ENCODE measurements around the gene NRG2.

NRG2 gene

DNA sequence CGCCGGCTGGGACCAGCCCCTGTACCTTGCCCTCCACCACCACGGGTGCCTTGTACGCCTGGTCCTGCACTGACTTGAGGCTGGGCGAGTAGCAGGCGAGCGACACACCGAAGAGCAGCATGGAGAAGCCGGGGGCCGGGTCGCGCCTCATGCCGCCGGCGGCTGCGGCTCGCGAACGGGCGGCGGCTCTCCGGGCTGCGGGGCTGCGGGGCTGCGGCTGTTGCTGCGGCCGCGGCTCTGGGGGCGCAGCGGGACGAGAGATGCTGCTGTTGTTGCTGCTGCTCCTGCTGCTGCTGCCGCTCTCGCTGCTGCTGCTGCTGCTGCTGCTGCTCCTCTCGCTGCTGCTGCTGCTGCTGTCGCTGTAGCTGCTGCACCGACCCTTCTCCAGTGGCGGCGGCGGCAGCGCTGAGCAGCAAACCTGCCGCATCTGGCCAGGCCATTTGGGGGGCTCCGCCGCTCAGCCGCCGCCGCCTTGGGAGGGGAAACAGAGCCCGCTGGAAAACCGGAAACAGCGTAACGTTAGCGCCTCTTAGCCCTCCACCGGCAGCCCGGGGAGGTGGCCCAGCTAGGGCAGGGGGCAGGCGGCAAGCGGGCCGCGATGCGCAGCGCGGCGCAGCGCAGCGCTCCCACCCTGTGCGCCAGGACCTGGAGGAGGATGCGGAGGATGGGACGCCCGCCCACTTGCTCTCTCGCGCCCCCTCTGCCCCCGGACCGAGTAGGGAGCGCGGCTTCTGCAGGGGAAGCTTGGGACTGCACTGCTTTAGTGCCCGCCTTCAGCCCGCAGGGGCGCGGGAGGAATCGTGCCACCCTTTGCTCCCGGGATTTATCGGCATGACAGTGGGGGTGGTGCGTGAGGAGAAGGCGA is at the start of gene NRG2:
NRG2 (minus strand) TSS at position 657 of the 865 bp plus-strand sequence.
- Mint-ChIP-seq H3K27me3 (peaks cover 74% of the 10 kb centered on the region), H3K36me3 (no peaks in the 10 kb centered on the region)
- peak; percentile 75 for ATAC-seq

DNA sequence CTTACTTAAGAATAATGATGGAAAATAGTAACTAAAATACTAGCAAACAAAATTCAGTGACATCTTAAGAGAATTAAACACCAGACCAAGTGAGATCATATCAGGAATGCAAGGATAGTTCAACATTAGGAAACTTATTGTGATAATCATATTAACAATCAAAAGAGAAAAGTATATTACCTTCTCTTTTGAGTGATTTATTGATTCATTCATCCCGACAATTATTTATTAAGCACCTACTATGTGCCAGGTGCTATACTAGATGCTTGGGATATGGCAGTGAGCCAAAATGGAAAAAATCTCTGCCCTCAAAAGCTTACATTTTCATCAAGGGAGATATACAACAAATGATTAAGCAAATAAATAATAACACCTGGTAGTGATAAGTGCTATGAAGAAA is 47.2 kb upstream of the NRG2 start:
- H3K27me3 Mint-ChIP-seq: peaks cover 22% of the 10 kb centered on the region
- peaks cover 14% of the 10 kb centered on the region for H3K36me3 Mint-ChIP-seq
- no peak overlapping the region for H3K27ac Mint-ChIP-seq
- H3K4me3 Mint-ChIP-seq: no peak overlapping the region
- peaks cover 17% of the 10 kb centered on the region for H3K9me3 Mint-ChIP-seq
- ATAC-seq: no peak
- H3K4me1 Mint-ChIP-seq: no peaks in the 10 kb centered on the region

More for the DNA sequence above, at the start of gene NRG2:
- no peaks in the 10 kb centered on the region for H3K9me3 Mint-ChIP-seq
- peaks cover 44% of the 10 kb centered on the region for H3K4me1 Mint-ChIP-seq
- peak within 1 kb of the TSS; percentile 77 for H3K4me3 Mint-ChIP-seq
- no peak within 1 kb of the TSS for H3K27ac Mint-ChIP-seq

DNA sequence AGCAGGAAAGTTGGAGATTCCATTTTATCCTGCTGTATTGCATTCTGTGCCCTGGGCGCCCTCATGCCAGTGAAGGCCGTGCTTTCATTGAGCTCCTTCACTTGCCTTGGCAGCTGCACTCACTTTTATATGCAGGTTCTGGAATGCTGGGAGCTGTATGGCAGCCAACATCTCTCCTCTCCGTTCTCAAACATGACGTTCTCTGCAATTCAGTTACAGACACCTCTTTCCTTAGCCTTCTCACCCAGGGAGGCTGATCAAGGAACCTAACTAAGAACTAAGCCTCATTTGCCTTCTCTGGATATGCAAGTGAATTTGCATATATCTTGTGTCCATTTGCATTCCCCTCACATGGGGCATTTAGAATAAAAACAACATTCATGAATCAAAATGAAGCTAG is 41.4 kb upstream of the NRG2 start:
- no peak overlapping the region for H3K4me3 Mint-ChIP-seq
- H3K27ac Mint-ChIP-seq: no peak overlapping the region
- H3K36me3 Mint-ChIP-seq: peaks cover 6% of the 10 kb centered on the region
- peaks cover 5% of the 10 kb centered on the region for H3K9me3 Mint-ChIP-seq
- peaks cover 9% of the 10 kb centered on the region for H3K27me3 Mint-ChIP-seq
- ATAC-seq: no peak
- no peaks in the 10 kb centered on the region for H3K4me1 Mint-ChIP-seq

DNA sequence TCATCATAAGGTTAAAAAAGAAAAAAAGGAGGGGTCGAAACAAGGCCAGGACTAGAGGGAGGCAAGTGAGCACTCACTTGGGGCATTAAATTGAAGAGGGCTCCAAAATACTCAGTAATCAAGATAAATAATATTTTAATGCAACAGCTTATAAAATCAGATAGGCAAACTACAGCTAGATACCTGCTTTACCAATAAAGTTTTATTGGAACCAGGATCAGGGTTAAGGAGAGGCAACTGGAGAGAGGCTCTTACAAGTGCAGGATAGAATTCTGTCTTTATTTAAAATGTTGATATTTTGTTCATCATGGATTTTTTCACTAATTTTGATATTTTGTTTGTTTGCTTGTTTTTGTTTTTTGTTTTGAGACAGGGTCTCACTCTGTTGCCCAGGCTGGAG is 40.6 kb upstream of the NRG2 start:
- Mint-ChIP-seq H3K27ac (no peak overlapping the region), H3K36me3 (no peaks in the 10 kb centered on the region), H3K27me3 (peaks cover 9% of the 10 kb centered on the region), H3K4me3 (no peak overlapping the region), H3K4me1 (no peaks in the 10 kb centered on the region), H3K9me3 (no peaks in the 10 kb centered on the region)
- no peak for ATAC-seq

DNA sequence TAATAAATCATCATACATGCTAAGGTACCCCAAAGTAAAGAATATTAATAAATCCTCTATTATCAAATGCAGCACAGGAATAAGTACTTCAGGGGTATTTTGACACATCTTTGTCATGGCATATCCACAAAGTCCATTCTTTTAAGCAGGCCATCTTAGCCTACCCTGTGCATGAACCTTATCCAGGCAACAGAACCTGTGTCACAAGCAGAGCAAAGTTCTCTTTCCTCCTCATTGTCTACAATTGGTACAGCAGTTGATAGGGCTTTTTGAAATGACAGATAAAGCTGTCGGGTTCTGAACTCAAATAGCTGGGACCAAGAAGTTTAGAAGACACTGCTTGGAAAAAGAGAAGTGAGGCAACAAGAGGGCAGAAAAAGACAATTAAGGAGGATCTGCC is 40.0 kb upstream of the NRG2 start:
- H3K27ac Mint-ChIP-seq: no peak overlapping the region
- H3K27me3 Mint-ChIP-seq: peaks cover 9% of the 10 kb centered on the region
- H3K36me3 Mint-ChIP-seq: no peaks in the 10 kb centered on the region

DNA sequence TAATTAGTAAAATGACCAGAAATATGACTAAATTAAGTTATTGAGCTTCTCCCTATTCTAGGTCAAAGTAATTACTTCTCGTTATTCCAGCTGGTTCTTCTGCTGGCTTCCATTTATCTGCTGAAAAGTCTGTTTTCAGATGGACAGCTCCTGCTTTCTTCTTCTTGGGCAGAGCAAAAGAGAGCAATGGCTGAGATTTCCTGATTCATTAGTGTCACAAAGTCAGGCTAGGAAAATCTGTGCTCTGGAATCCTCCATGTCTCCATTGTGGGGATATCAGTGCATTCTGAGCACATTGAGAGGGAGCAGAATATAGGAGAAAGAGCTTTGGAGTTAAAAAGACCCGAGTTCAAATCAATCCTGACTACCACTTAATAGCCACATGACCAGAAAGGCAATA is 33.7 kb upstream of the NRG2 start:
- H3K27ac Mint-ChIP-seq: no peak overlapping the region
- H3K36me3 Mint-ChIP-seq: no peaks in the 10 kb centered on the region
- no peaks in the 10 kb centered on the region for H3K4me1 Mint-ChIP-seq
- H3K4me3 Mint-ChIP-seq: no peak overlapping the region
- peaks cover 22% of the 10 kb centered on the region for H3K27me3 Mint-ChIP-seq
- no peak for ATAC-seq
- no peaks in the 10 kb centered on the region for H3K9me3 Mint-ChIP-seq

More for the DNA sequence above, 40.0 kb upstream of the NRG2 start:
- ATAC-seq: no peak
- Mint-ChIP-seq H3K4me3 (no peak overlapping the region), H3K9me3 (no peaks in the 10 kb centered on the region), H3K4me1 (no peaks in the 10 kb centered on the region)

DNA sequence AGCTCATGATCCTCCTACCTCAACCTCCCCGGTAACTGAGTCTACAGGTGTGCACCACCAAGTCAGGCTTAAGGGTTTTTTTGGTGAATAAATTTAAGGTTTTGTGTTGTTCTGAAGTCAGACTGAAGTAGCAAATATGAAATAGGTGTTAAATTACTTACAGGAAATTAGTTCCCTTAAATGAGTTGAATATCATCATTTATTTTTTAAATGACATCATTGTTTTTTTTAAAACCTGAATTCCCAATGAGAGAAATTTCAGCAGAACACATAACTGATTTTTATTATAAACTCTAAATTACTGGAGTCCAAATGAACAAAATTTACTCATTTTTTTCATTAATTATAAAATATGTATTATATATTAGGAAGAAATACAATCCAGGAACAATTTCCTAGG is 33.0 kb upstream of the NRG2 start:
- Mint-ChIP-seq H3K27ac (no peak overlapping the region), H3K36me3 (no peaks in the 10 kb centered on the region), H3K27me3 (peaks cover 22% of the 10 kb centered on the region), H3K4me1 (no peaks in the 10 kb centered on the region), H3K9me3 (no peaks in the 10 kb centered on the region), H3K4me3 (no peak overlapping the region)
- no peak for ATAC-seq

DNA sequence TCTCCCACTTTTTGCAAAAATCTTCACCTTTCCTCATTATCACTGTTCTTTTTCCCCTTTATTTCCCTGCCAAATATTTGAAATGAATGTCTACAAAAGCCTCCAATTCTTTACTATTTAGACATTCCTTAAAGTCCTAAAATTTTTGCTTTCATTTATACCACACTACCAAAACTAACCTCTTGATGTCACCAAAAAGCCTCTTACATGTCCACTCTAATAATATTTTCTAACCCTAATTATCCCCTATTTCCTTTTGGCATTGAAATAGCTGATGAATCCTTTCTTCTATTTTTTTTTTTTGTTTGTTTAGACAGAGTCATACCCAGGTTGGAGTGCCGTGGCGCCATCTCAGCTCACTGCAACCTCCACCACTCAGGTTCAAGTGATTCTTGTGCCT is 32.3 kb upstream of the NRG2 start:
- H3K4me3 Mint-ChIP-seq: no peak overlapping the region
- H3K27me3 Mint-ChIP-seq: peaks cover 22% of the 10 kb centered on the region
- ATAC-seq: no peak
- H3K27ac Mint-ChIP-seq: no peak overlapping the region
- no peaks in the 10 kb centered on the region for H3K36me3 Mint-ChIP-seq
- H3K4me1 Mint-ChIP-seq: no peaks in the 10 kb centered on the region
- no peaks in the 10 kb centered on the region for H3K9me3 Mint-ChIP-seq

DNA sequence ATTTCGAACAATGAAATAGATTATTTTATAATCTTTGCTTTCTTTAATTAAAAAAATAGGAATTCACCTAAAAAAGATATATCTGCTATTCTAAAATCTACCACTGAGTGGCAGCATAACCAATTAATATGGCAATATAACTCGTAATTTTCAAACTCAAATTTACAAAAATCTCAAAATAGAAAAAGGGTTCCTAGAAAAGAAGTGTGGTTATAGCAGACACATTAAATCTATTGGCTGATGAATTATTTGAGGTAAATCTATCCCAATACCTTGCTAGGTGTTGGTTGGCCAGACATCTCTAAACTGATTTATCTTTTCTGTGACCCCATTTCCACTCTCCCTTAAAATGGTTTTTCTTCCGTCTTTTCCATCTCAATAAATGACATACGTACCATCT is 30.2 kb upstream of the NRG2 start:
- H3K27me3 Mint-ChIP-seq: peaks cover 23% of the 10 kb centered on the region
- no peak overlapping the region for H3K27ac Mint-ChIP-seq
- H3K4me1 Mint-ChIP-seq: no peaks in the 10 kb centered on the region
- no peaks in the 10 kb centered on the region for H3K9me3 Mint-ChIP-seq
- no peak overlapping the region for H3K4me3 Mint-ChIP-seq
- ATAC-seq: no peak
- no peaks in the 10 kb centered on the region for H3K36me3 Mint-ChIP-seq

DNA sequence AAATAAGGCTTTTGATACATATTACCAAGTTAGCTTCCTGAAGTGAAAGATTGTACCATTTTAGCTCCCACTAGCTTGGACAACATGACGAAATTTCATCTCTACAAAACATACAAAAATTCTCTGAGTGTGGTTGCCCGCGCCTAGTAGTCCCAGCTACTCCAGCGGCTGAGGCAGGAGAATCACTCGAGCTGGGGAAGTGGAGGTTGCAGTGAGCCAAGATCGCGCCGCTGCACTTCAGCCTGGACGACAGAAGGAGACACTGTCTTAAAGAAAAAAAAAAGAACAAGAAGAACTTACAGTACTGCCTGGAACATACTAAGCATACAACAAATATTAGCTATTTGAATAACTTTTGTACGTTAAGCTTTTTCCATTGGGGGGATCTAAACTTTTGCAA is 29.7 kb upstream of the NRG2 start:
- no peak overlapping the region for H3K4me3 Mint-ChIP-seq

DNA sequence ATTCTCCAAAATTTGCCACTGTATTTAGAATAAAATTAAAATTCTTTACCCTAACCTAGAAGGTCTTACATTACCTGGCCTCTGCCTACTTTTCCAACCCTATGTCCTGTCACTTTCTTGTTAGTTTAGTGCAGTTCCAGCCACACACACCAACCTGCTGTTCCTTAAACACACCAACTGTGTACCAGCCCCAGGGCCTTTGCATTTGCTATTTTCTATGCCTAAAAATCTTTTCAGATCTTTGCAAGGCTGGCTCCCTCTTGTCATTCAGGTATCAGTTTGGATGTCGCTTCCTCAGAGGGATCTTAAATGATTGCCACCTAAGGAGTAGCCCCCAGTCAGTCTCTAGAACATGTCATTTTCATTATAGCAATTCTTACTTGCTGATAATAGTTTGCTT is 17.7 kb upstream of the NRG2 start:
- no peak overlapping the region for H3K4me3 Mint-ChIP-seq
- H3K9me3 Mint-ChIP-seq: no peaks in the 10 kb centered on the region
- H3K36me3 Mint-ChIP-seq: no peaks in the 10 kb centered on the region
- ATAC-seq: no peak
- H3K4me1 Mint-ChIP-seq: no peaks in the 10 kb centered on the region
- H3K27ac Mint-ChIP-seq: no peak overlapping the region
- peaks cover 16% of the 10 kb centered on the region for H3K27me3 Mint-ChIP-seq

More for the DNA sequence above, 29.7 kb upstream of the NRG2 start:
- Mint-ChIP-seq H3K36me3 (no peaks in the 10 kb centered on the region), H3K4me1 (no peaks in the 10 kb centered on the region), H3K27ac (no peak overlapping the region), H3K9me3 (no peaks in the 10 kb centered on the region), H3K27me3 (peaks cover 28% of the 10 kb centered on the region)
- ATAC-seq: no peak

DNA sequence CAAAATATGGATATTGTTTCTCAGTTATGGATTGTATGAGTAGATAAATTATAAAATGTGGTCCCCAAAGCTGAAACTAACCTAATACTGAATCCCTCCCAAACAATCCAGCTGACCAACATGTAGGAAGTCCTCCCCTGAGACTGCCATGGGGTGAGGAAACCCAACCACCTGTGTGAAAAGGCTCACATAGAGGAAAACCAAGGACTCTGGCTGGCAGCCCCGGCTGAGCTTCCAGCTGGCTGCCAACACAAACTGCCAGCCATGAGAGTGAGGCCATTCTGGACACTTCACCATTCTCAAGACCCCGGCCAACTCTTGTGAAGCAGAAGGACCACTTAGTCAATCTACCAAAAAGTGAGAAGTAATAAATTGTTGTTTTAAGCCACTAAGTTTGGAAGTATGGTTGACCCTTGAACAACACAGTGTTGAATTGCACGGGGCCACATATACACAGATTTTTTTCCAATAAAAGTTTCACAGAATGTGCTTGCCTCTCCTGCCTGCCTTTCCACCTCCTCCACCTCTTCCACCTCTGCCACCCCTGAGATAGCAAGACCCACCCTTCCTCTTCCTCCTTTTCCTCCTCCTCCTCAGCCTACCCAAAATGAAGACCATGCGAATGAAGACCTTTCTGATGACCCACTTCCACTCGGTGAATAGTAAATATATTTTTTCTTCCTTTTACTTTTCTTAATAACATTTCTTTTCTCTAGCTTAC is 15.3 kb upstream of the NRG2 start:
- no peaks in the 10 kb centered on the region for H3K4me1 Mint-ChIP-seq
- peaks cover 15% of the 10 kb centered on the region for H3K27me3 Mint-ChIP-seq
- no peaks in the 10 kb centered on the region for H3K9me3 Mint-ChIP-seq
- no peak overlapping the region for H3K27ac Mint-ChIP-seq
- no peak for ATAC-seq
- no peaks in the 10 kb centered on the region for H3K36me3 Mint-ChIP-seq
- H3K4me3 Mint-ChIP-seq: no peak overlapping the region

DNA sequence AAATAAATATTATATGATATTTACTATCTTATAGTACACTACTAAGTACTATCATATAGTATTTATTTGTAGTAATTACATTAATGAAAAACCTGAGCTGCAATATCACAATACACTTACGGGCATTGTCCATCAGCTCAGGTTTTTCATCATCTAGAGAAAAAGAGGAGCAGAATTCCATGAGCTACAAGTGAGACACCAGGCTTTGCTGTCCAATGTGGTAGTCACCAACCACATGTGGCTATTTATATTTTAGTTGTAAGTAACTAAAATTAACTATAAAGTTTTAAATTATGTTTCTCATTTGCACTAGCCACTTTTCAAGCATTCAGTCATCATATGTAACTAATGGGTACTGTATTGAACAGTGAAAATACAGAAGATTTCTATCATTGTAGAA is 13.8 kb upstream of the NRG2 start:
- H3K4me3 Mint-ChIP-seq: no peak overlapping the region

DNA sequence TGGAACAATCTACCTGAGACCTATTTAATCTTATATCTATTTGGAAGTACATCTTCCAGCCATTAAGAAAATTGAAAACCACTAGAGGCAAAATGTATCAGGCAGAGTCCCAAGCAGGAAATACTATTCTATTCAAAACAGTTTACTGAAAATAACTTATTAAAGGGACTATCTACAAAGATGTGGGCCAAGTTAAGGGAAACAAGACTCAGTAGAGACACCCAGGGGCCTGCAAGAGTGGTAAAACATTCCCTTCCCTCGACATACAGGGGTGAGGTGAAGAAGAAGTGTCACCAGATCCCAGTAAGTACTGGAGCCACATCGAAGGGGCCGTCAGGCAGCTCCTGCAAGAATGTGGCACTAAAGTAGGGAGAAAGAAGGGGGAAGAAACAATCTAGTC is 12.1 kb upstream of the NRG2 start:
- no peak overlapping the region for H3K27ac Mint-ChIP-seq

More for the DNA sequence above, 13.8 kb upstream of the NRG2 start:
- Mint-ChIP-seq H3K27ac (no peak overlapping the region), H3K36me3 (no peaks in the 10 kb centered on the region), H3K9me3 (no peaks in the 10 kb centered on the region), H3K4me1 (no peaks in the 10 kb centered on the region), H3K27me3 (peaks cover 8% of the 10 kb centered on the region)
- ATAC-seq: no peak

DNA sequence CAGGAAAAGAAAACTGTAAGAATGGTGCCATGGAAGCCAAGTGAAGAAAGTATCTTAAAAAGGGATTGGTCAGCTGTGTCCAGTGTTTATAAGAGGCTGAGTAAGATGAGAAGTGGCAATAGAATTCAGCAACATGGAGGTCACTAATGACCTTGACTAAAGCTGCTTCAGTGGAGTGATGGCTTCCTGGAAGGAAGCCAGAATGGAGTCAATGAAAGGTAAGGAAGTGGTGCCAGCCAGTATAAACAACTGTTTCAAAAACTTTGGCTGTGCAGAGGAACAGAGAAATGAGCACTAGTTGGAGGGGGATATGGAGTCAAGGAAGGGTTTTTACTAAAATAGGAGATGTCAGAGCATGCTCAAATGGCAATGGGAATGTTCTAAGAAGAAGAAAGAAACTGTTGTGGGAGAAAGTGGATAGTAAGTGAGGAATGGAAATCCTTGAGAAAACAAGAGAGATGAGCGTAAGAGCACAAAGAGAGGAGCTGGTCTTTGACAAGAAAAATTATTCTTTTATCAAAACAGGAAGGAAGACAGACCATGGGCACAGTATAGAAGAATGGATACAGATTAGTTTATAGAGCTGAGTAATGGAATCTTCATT is 11.1 kb upstream of the NRG2 start:
- H3K4me3 Mint-ChIP-seq: no peak overlapping the region
- no peaks in the 10 kb centered on the region for H3K36me3 Mint-ChIP-seq
- no peak overlapping the region for H3K27ac Mint-ChIP-seq
- H3K4me1 Mint-ChIP-seq: no peaks in the 10 kb centered on the region
- H3K9me3 Mint-ChIP-seq: no peaks in the 10 kb centered on the region
- no peak for ATAC-seq
- H3K27me3 Mint-ChIP-seq: peaks cover 8% of the 10 kb centered on the region

More for the DNA sequence above, 12.1 kb upstream of the NRG2 start:
- no peak for ATAC-seq
- Mint-ChIP-seq H3K4me3 (no peak overlapping the region), H3K4me1 (no peaks in the 10 kb centered on the region), H3K27me3 (peaks cover 8% of the 10 kb centered on the region), H3K36me3 (no peaks in the 10 kb centered on the region), H3K9me3 (no peaks in the 10 kb centered on the region)

Data from stimulated activated memory B cell treated with anti-CD40 and anti-IgM and Interleukin-4, amounts not matched to agents 10 μg/mL and 1 μg/mL and 100 μg/mL, for 72 hours (primary cell).